H1 (cell line): ENCODE data around the gene RBCK1.

ENCODE experiments used
- BACH1 ChIP-seq: IDR thresholded peaks from 2 replicates; pipeline ENCODE4 v1.6.1; 2012; ENCODE audit warnings: low read length, improper control_type of control experiment
- CHD7 ChIP-seq: fragments of 300-600 bp; sonication (generic); IDR thresholded peaks from 2 replicates; pipeline ENCODE4 v1.7.1; 2012; ENCODE audit warnings: low read length, moderate library complexity, mild to moderate bottlenecking, inconsistent platforms; ENCODE audit not compliant: insufficient replicate concordance
- CTCF ChIP-seq, 3 experiments: IDR thresholded peaks; 1 replicate in 2 of 3; 2 replicates in 1 of 3; pipeline versions ENCODE4 v1.5.1 to v1.6.1; 2011; ENCODE audit warnings: low read length in 3 of 3, mild to moderate bottlenecking in 3 of 3, inconsistent platforms in 2 of 3, low read depth in 1 of 3, moderate library complexity in 1 of 3; ENCODE audit not compliant: insufficient read depth in 1 of 3; ENCODE audit errors: control extremely low read depth in 1 of 3
- EZH2 ChIP-seq: fragments of 200-600 bp; sonication (generic); IDR thresholded peaks from 2 replicates; pipeline ENCODE4 v1.7.1; 2012; ENCODE audit warnings: low read depth, mild to moderate bottlenecking, moderate library complexity, low read length, inconsistent platforms; ENCODE audit not compliant: severe bottlenecking
- MAFK ChIP-seq: IDR thresholded peaks from 2 replicates; pipeline ENCODE4 v1.6.1; 2012; ENCODE audit warnings: low read depth, mild to moderate bottlenecking, improper control_type of control experiment, low read length
- POLR2A ChIP-seq, 2 experiments: IDR thresholded peaks; 1 replicate in 1 of 2; 2 replicates in 1 of 2; pipeline ENCODE4 v1.6.1; 2011; ENCODE audit warnings: low read depth in 2 of 2, low read length in 2 of 2, mild to moderate bottlenecking in 2 of 2; ENCODE audit errors: control extremely low read depth in 1 of 2
- POLR2AphosphoS5 ChIP-seq: IDR thresholded peaks from 2 replicates; pipeline ENCODE4 v1.6.1; 2011; ENCODE audit warnings: low read depth, low read length
- RAD21 ChIP-seq, 2 experiments: IDR thresholded peaks in 1 of 2; conservative IDR thresholded peaks in 1 of 2; 2 replicates each; pipeline ENCODE4 v1.6.1; 2011; ENCODE audit warnings: low read depth in 2 of 2, low read length in 2 of 2, improper control_type of control experiment in 1 of 2, inconsistent platforms in 1 of 2, mild to moderate bottlenecking in 1 of 2, moderate library complexity in 1 of 2
- TAF1 ChIP-seq: IDR thresholded peaks from 2 replicates; pipeline ENCODE4 v1.6.1; 2011; ENCODE audit warnings: mild to moderate bottlenecking, low read depth, low read length

- TF ChIP-seq EZH2 (no peak), POLR2AphosphoS5 (no peak), CTCF (IDR thresholded peaks at IDR 0.05; ENCODE audit: control extremely low read depth in 1 of 3, insufficient read depth in 1 of 3, low read depth in 1 of 3, low read length in 3 of 3) (no peak), TAF1 (no peak), CHD7 (no peak), POLR2A (IDR thresholded peaks at IDR 0.05; ENCODE audit: control extremely low read depth in 1 of 2, low read depth in 2 of 2, low read length in 2 of 2) (no peak), BACH1 (no peak), MAFK (no peak), RAD21 (IDR thresholded peaks at IDR 0.05 in 1 of 2, conservative IDR thresholded peaks at IDR 0.05 in 1 of 2; ENCODE audit: low read depth in 2 of 2, low read length in 2 of 2) (no peak)
These were observed 36.1 kb upstream of the RBCK1 start for GRCh38 chr20:371755-372542.
